ENCODE results near the gene SLC28A1. TPM values are rescaled to one million over a fixed set of nuclear protein-coding genes. Genes with fewer than 3 reads are reported as not detected.
"Not testable (repeated sequence)": the region's sequence is repeated elsewhere in the genome, so short reads cannot be mapped to it uniquely, and the experiment has no call there.

SLC28A1 gene
- not detected for total RNA-seq

- no peak for DNase-seq
These were observed at the start of gene SLC28A1 for GRCh38 chr15:84883916-84884781. SLC28A1 (plus strand) TSS chr15:84884662; CDS start chr15:84887761, 3,099 bp downstream.

GRCh38 chr15:84834969-84835368, 49.5 kb upstream of the SLC28A1 start:
- no peak for DNase-seq

- no peak for DNase-seq
These were observed 48.7 kb upstream of the SLC28A1 start for GRCh38 chr15:84835661-84836337.

GRCh38 chr15:84836844-84837243, 47.6 kb upstream of the SLC28A1 start:
- DNase-seq, result no peak

- DNase-seq, result no peak
These were observed 44.7 kb upstream of the SLC28A1 start for GRCh38 chr15:84839714-84840113.

- no peak for DNase-seq
These were observed 44.2 kb upstream of the SLC28A1 start for GRCh38 chr15:84840255-84840654.

GRCh38 chr15:84840741-84841429, 43.6 kb upstream of the SLC28A1 start:
- no peak for DNase-seq

- no peak for DNase-seq
These were observed 41.7 kb upstream of the SLC28A1 start for GRCh38 chr15:84842781-84843180.

GRCh38 chr15:84844964-84845363, 39.5 kb upstream of the SLC28A1 start:
- no peak for DNase-seq

GRCh38 chr15:84845631-84846030, 38.8 kb upstream of the SLC28A1 start:
- not testable (repeated sequence) for DNase-seq

GRCh38 chr15:84846269-84846668, 38.2 kb upstream of the SLC28A1 start:
- no peak for DNase-seq

- DNase-seq, result no peak
These were observed 37.1 kb upstream of the SLC28A1 start for GRCh38 chr15:84847382-84847781.

GRCh38 chr15:84852212-84852611, 32.2 kb upstream of the SLC28A1 start:
- no peak for DNase-seq

GRCh38 chr15:84855136-84855535, 29.3 kb upstream of the SLC28A1 start:
- DNase-seq, result no peak

GRCh38 chr15:84855765-84856164, 28.7 kb upstream of the SLC28A1 start:
- no peak for DNase-seq

- DNase-seq, result no peak
These were observed 27.6 kb upstream of the SLC28A1 start for GRCh38 chr15:84856731-84857417.

GRCh38 chr15:84857418-84858004, 27.0 kb upstream of the SLC28A1 start:
- no peak for DNase-seq

- no peak for DNase-seq
These were observed 26.2 kb upstream of the SLC28A1 start for GRCh38 chr15:84858231-84858630.

GRCh38 chr15:84859144-84859543, 25.3 kb upstream of the SLC28A1 start:
- DNase-seq, result no peak

GRCh38 chr15:84859651-84860050, 24.8 kb upstream of the SLC28A1 start:
- no peak for DNase-seq

GRCh38 chr15:84861781-84862180, 22.7 kb upstream of the SLC28A1 start:
- no peak for DNase-seq
